ENCODE results near the gene FXYD2. TPM values are rescaled to one million over a fixed set of nuclear protein-coding genes. Genes with fewer than 3 reads are reported as not detected.

The FXYD2 gene
- total and polyA plus RNA-seq, 2 of the 4 experiments (the other 2 are of a cell fraction), result 0.09 TPM; not detected in 1

DNA sequence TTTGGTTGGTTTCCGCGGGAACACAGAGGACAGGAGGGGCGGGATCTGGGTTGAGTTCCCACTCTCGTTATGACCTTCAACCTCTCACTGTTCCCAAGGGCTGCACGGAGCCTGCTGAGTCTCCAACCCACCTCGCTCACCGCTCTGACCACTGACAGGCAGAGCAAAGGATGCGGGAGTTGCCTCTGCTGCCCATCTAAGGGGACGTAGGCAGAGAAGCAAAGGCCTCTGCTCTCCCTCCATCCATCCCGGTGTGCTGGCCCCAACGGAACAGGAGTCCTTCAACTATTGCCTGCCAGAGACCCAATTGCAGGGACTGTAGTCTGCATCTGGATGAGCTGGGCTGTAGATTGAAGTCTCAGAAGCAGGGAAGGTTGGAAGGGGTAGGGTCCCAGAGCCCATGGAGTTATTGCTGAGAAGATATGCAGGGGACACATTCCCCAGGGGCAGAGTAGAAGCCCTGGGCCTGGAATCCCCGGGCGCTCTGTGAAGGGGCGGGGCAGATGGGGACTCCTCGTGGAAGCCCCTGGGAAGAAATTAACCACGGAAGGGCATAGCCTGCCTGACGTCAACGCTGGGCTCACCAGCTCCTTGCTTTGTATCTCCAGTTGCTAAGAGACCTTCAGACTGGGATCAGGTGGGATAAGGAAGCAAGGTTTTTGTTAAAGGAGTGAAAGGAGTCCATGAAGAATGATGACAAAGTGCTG lies 12.7 kb upstream of the FXYD2 start:
- in situ Hi-C loops (cut with MboI; ENCODE audit: low sequenced_read_pairs), result no loop called here
- Histone ChIP-seq H3K4me1 (ENCODE audit: control insufficient read depth, insufficient read depth, low read length) (no peaks in the 10 kb centered on the region), H3K36me3 (ENCODE audit: control insufficient read depth, insufficient read depth, low read length) (no peaks in the 10 kb centered on the region), H2AK5ac (ENCODE audit: low read depth, low read length) (no peak overlapping the region), H3K79me1 (ENCODE audit: low read depth in 1 of 2, low read length in 2 of 2) (no peaks in the 10 kb centered on the region), H3K18ac (ENCODE audit: low read depth, low read length) (no peak overlapping the region), H4K8ac (ENCODE audit: low read depth in 2 of 2, low read length in 2 of 2) (no peak overlapping the region), H3K56ac (ENCODE audit: extremely low read depth, insufficient read depth, low read length) (no peak overlapping the region), H3K27me3 (ENCODE audit: control insufficient read depth, insufficient read depth, low read length) (peaks cover 24% of the 10 kb centered on the region), H2BK15ac (ENCODE audit: low read depth, low read length) (no peak overlapping the region), H3K4me2 (ENCODE audit: low read depth, low read length) (no peak overlapping the region), H4K20me1 (ENCODE audit: insufficient read depth, low read length) (no peaks in the 10 kb centered on the region), H3K4ac (ENCODE audit: low read depth, low read length) (no peak overlapping the region), H2BK20ac (ENCODE audit: low read depth, low read length) (no peak overlapping the region), H4K5ac (ENCODE audit: low read depth, low read length) (no peak overlapping the region), H3K9me1 (ENCODE audit: insufficient read depth, low read length) (no peaks in the 10 kb centered on the region), H3K14ac (replicated peaks; ENCODE audit: low read depth, low read length) (no peak overlapping the region), H2BK5ac (ENCODE audit: low read depth, low read length, poor library complexity, severe bottlenecking) (no peak overlapping the region), H3K9ac (ENCODE audit: low read depth, low read length) (no peak overlapping the region), H3K4me3 (ENCODE audit: insufficient read depth, low read depth, low read length) (no peak overlapping the region), H4K91ac (ENCODE audit: insufficient read depth, low read depth, low read length) (no peak overlapping the region), H2AK9ac (replicated peaks; ENCODE audit: low read depth, low read length, poor library complexity) (no peak overlapping the region), H3K23ac (ENCODE audit: low read depth, low read length) (no peak overlapping the region), H2AFZ (replicated peaks; ENCODE audit: low read length, poor library complexity) (no peak overlapping the region), H3K27ac (ENCODE audit: insufficient read depth, low read length) (no peak overlapping the region), H3K9me3 (ENCODE audit: control insufficient read depth, insufficient read depth, low read length) (no peaks in the 10 kb centered on the region), H2BK120ac (ENCODE audit: low read depth, low read length) (no peak overlapping the region)
- WGBS, 2 experiments (ENCODE audit: extremely low coverage in 2 of 2, insufficient read length in 1 of 2), result 62% methylated on average over 7 of the region's 18 CpGs; no CpG with 5 or more reads in 1 of the 2 experiments
- ChIA-PET CTCF (no interaction called here), POLR2A (ENCODE audit: unreplicated experiment) (no interaction called here)
- BruUV-seq (replicated peaks), result no TSS peak
- no peak for TF ChIP-seq MAFK (IDR thresholded peaks at IDR 0.05; ENCODE audit: low read depth, low read length)
- TF ChIP-seq CHD1 (IDR thresholded peaks at IDR 0.05; ENCODE audit: low read depth, low read length), result no peak
- TF ChIP-seq FOS (IDR thresholded peaks at IDR 0.05; ENCODE audit: low read depth, low read length), result no peak
- no peak for TF ChIP-seq MAZ (IDR thresholded peaks at IDR 0.05; ENCODE audit: borderline replicate concordance, low read depth, low read length)
- TF ChIP-seq USF2 (IDR thresholded peaks at IDR 0.05; ENCODE audit: low read depth, low read length), result no peak
- TF ChIP-seq RAD21 (IDR thresholded peaks at IDR 0.05; ENCODE audit: low read length), result no peak
- TF ChIP-seq, protein P1, sequence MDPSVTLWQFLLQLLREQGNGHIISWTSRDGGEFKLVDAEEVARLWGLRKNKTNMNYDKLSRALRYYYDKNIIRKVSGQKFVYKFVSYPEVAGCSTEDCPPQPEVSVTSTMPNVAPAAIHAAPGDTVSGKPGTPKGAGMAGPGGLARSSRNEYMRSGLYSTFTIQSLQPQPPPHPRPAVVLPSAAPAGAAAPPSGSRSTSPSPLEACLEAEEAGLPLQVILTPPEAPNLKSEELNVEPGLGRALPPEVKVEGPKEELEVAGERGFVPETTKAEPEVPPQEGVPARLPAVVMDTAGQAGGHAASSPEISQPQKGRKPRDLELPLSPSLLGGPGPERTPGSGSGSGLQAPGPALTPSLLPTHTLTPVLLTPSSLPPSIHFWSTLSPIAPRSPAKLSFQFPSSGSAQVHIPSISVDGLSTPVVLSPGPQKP (IDR thresholded peaks at IDR 0.05; ENCODE audit: borderline replicate concordance, low read depth, low read length), result no peak
- TF ChIP-seq, protein P2, sequence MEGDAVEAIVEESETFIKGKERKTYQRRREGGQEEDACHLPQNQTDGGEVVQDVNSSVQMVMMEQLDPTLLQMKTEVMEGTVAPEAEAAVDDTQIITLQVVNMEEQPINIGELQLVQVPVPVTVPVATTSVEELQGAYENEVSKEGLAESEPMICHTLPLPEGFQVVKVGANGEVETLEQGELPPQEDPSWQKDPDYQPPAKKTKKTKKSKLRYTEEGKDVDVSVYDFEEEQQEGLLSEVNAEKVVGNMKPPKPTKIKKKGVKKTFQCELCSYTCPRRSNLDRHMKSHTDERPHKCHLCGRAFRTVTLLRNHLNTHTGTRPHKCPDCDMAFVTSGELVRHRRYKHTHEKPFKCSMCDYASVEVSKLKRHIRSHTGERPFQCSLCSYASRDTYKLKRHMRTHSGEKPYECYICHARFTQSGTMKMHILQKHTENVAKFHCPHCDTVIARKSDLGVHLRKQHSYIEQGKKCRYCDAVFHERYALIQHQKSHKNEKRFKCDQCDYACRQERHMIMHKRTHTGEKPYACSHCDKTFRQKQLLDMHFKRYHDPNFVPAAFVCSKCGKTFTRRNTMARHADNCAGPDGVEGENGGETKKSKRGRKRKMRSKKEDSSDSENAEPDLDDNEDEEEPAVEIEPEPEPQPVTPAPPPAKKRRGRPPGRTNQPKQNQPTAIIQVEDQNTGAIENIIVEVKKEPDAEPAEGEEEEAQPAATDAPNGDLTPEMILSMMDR (conservative IDR thresholded peaks at IDR 0.05; ENCODE audit: low read depth, low read length), result no peak
- no peak for TF ChIP-seq MXI1 (IDR thresholded peaks at IDR 0.05; ENCODE audit: borderline replicate concordance, low read depth, low read length)
- TF ChIP-seq POLR2A (IDR thresholded peaks at IDR 0.05; ENCODE audit: low read depth, low read length), result no peak
- no peak for TF ChIP-seq BHLHE40 (IDR thresholded peaks at IDR 0.05; ENCODE audit: low read depth, low read length)
- TF ChIP-seq CEBPB (IDR thresholded peaks at IDR 0.05; ENCODE audit: low read depth, low read length), result no peak
- no peak for TF ChIP-seq RFX5 (IDR thresholded peaks at IDR 0.05; ENCODE audit: low read depth, low read length)
- intact Hi-C loops (cut with micrococcal nuclease), result no loop called here
- DNase-seq (no peak), ATAC-seq (ENCODE audit: low read depth) (no peak)
- dilution Hi-C loops (cut with HindIII; ENCODE audit: low sequenced_read_pairs, unreplicated experiment), result no loop called here

Data from IMR-90 (cell line).